H1 (cell line): ENCODE data around the gene RAD51D. TPM values are rescaled to one million over a fixed set of nuclear protein-coding genes. Genes with fewer than 3 reads are reported as not detected.

Experiments
- BRCA1 ChIP-seq: IDR thresholded peaks from 2 replicates; pipeline ENCODE4 v1.6.1; 2012; ENCODE audit warnings: low read depth, low read length, improper control_type of control experiment
- KDM4A ChIP-seq: IDR thresholded peaks from one replicate; pipeline ENCODE4 v1.7.1; 2012; ENCODE audit warnings: low read depth, mild to moderate bottlenecking, moderate library complexity, low read length, inconsistent platforms; ENCODE audit not compliant: severe bottlenecking
- NANOG ChIP-seq: IDR thresholded peaks from 2 replicates; pipeline ENCODE4 v1.6.1; 2011; ENCODE audit warnings: low read length, low read depth, mild to moderate bottlenecking, inconsistent platforms; ENCODE audit not compliant: insufficient read depth, poor library complexity, severe bottlenecking
- RBBP5 ChIP-seq: IDR thresholded peaks from 2 replicates; pipeline ENCODE4 v1.7.1; 2012; ENCODE audit warnings: low read depth, mild to moderate bottlenecking, inconsistent platforms, low read length, moderate library complexity, borderline replicate concordance
- polyA plus RNA-seq, 7 experiments: library from polyadenylated mRNA; depleted of rRNA in 3 of 7; stranded (reverse) in 5 of 7; unstranded in 2 of 7; fragments of >200 nt in 5 of 7; fragments of 200-250 nt in 2 of 7; gene quantifications; 1 replicate in 5 of 7; 2 replicates in 1 of 7; 4 replicates in 1 of 7; pipeline versions ENCODE4 v1.2.1 to v1.2.3, GENCODE V29; 2011 to 2013; ENCODE audit warnings: missing spikeins in 2 of 7, mixed read lengths in 2 of 7
- total RNA-seq: library from RNA; stranded (reverse); fragmentation: NEBNext Ultra II Directional; extraction: Animal tissue kit (Norgen Biotek cat#: 25700); gene quantifications from 2 replicates; pipeline ENCODE4 v1.2.1, GENCODE V29; 2021
- TF ChIP-seq, protein P1 (sequence below), 3 experiments: IDR thresholded peaks; 1 replicate in 2 of 3; 2 replicates in 1 of 3; pipeline versions ENCODE4 v1.5.1 to v1.6.1; 2011; ENCODE audit warnings: low read length in 3 of 3, mild to moderate bottlenecking in 3 of 3, inconsistent platforms in 2 of 3, low read depth in 1 of 3, moderate library complexity in 1 of 3; ENCODE audit not compliant: insufficient read depth in 1 of 3; ENCODE audit errors: control extremely low read depth in 1 of 3

The RAD51D gene
- total and polyA plus RNA-seq, 2 of the 8 experiments (the other 6 are each of a cell fraction or from before 2014, with no cell fraction given), result 10.2 to 12.9 TPM

DNA sequence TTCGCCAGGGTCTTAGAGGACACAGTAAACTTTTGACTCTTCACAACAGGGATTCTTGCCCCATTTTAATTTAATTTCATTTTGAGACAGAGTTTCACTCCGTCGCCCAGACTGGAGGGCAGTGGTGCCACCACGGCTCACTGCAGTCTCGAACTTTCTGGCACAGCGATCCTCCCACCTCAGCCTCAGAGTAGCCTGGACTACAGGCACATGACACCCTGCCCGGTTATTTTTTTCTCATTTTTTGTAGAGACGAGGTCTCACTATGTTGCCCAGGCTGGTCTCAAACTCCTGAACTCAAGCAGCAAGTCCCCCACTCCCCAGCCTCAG, 22.8 kb upstream of the RAD51D start (continued):
- TF ChIP-seq, protein P1, sequence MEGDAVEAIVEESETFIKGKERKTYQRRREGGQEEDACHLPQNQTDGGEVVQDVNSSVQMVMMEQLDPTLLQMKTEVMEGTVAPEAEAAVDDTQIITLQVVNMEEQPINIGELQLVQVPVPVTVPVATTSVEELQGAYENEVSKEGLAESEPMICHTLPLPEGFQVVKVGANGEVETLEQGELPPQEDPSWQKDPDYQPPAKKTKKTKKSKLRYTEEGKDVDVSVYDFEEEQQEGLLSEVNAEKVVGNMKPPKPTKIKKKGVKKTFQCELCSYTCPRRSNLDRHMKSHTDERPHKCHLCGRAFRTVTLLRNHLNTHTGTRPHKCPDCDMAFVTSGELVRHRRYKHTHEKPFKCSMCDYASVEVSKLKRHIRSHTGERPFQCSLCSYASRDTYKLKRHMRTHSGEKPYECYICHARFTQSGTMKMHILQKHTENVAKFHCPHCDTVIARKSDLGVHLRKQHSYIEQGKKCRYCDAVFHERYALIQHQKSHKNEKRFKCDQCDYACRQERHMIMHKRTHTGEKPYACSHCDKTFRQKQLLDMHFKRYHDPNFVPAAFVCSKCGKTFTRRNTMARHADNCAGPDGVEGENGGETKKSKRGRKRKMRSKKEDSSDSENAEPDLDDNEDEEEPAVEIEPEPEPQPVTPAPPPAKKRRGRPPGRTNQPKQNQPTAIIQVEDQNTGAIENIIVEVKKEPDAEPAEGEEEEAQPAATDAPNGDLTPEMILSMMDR (IDR thresholded peaks at IDR 0.05; ENCODE audit: control extremely low read depth in 1 of 3, insufficient read depth in 1 of 3, low read depth in 1 of 3, low read length in 3 of 3), result no peak
- TF ChIP-seq BRCA1 (no peak), NANOG (no peak), KDM4A (no peak), RBBP5 (no peak)
